DND-41 (cell line): ENCODE results near the gene CDH3.

ENCODE experiments used
- EZH2 ChIP-seq: IDR thresholded peaks from 3 replicates; pipeline ENCODE4 v1.6.1; 2012; ENCODE audit warnings: borderline replicate concordance, low read depth, mild to moderate bottlenecking, moderate library complexity, low read length, inconsistent platforms; ENCODE audit not compliant: severe bottlenecking
- TF ChIP-seq, protein P1 (sequence below): IDR thresholded peaks from 2 replicates; pipeline ENCODE4 v1.5.1; 2012; ENCODE audit warnings: borderline replicate concordance, low read length, moderate library complexity, mild to moderate bottlenecking; ENCODE audit not compliant: poor library complexity, severe bottlenecking; ENCODE audit errors: extremely low read depth

DNA sequence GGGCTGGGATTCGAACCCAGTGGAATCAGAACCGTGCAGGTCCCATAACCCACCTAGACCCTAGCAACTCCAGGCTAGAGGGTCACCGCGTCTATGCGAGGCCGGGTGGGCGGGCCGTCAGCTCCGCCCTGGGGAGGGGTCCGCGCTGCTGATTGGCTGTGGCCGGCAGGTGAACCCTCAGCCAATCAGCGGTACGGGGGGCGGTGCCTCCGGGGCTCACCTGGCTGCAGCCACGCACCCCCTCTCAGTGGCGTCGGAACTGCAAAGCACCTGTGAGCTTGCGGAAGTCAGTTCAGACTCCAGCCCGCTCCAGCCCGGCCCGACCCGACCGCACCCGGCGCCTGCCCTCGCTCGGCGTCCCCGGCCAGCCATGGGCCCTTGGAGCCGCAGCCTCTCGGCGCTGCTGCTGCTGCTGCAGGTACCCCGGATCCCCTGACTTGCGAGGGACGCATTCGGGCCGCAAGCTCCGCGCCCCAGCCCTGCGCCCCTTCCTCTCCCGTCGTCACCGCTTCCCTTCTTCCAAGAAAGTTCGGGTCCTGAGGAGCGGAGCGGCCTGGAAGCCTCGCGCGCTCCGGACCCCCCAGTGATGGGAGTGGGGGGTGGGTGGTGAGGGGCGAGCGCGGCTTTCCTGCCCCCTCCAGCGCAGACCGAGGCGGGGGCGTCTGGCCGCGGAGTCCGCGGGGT is 92.1 kb downstream of the CDH3 start, which contains the start of gene CDH1:
- TF ChIP-seq, protein P1, sequence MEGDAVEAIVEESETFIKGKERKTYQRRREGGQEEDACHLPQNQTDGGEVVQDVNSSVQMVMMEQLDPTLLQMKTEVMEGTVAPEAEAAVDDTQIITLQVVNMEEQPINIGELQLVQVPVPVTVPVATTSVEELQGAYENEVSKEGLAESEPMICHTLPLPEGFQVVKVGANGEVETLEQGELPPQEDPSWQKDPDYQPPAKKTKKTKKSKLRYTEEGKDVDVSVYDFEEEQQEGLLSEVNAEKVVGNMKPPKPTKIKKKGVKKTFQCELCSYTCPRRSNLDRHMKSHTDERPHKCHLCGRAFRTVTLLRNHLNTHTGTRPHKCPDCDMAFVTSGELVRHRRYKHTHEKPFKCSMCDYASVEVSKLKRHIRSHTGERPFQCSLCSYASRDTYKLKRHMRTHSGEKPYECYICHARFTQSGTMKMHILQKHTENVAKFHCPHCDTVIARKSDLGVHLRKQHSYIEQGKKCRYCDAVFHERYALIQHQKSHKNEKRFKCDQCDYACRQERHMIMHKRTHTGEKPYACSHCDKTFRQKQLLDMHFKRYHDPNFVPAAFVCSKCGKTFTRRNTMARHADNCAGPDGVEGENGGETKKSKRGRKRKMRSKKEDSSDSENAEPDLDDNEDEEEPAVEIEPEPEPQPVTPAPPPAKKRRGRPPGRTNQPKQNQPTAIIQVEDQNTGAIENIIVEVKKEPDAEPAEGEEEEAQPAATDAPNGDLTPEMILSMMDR: no peak
- TF ChIP-seq EZH2: no peak
